Immature natural killer cell (primary cell): Measurements from ENCODE around the gene DISC1. TPM values are rescaled to one million over a fixed set of nuclear protein-coding genes. Genes with fewer than 3 reads are reported as not detected.

Source experiments
- DNase-seq, 3 donors: peaks; one replicate each; pipeline ENCODE4 v3.0.0; 2022; ENCODE audit warnings: mixed read lengths in 1 of 3
- H3K27ac Mint-ChIP-seq, 6 donors: one replicate each; pipeline ENCODE4 v1.8.0; 2020; ENCODE audit warnings: mixed read lengths in 6 of 6, mild to moderate bottlenecking in 5 of 6, inconsistent platforms in 4 of 6, moderate library complexity in 3 of 6
- H3K27me3 Mint-ChIP-seq, 3 donors: one replicate each; pipeline ENCODE4 v1.8.0; 2020 to 2021; ENCODE audit warnings: low read depth in 3 of 3, mild to moderate bottlenecking in 3 of 3, mixed read lengths in 3 of 3, moderate library complexity in 3 of 3, inconsistent platforms in 1 of 3
- H3K36me3 Mint-ChIP-seq, 3 donors: one replicate each; pipeline ENCODE4 v1.8.0; 2020; ENCODE audit warnings: mixed read lengths in 3 of 3, inconsistent platforms in 2 of 3, mild to moderate bottlenecking in 2 of 3
- H3K4me1 Mint-ChIP-seq, 2 donors: one replicate each; pipeline ENCODE4 v1.8.0; 2020; ENCODE audit warnings: inconsistent platforms in 2 of 2, mild to moderate bottlenecking in 2 of 2, mixed read lengths in 2 of 2, moderate library complexity in 1 of 2
- H3K4me3 Mint-ChIP-seq, 5 donors: one replicate each; pipeline ENCODE4 v1.8.0; 2020; ENCODE audit warnings: mild to moderate bottlenecking in 5 of 5, mixed read lengths in 5 of 5, inconsistent platforms in 3 of 5, moderate library complexity in 3 of 5
- H3K9me3 Mint-ChIP-seq, 6 donors: one replicate each; pipeline ENCODE4 v1.8.0; 2020; ENCODE audit warnings: mild to moderate bottlenecking in 6 of 6, mixed read lengths in 6 of 6, inconsistent platforms in 4 of 6, moderate library complexity in 3 of 6
- polyA plus RNA-seq, 3 donors: library from polyadenylated mRNA; unstranded; fragments of 300-500 nt; fragmentation: Illumina TruSeq; gene quantifications; one replicate each; pipeline ENCODE4 v1.2.3, GENCODE V29; 2021

Gene DISC1
- polyA plus RNA-seq, 3 donors from 2014 or later, result 1.1 to 1.3 TPM; not detected in 1

GRCh38 chr1:231871878-231872277 is 245.3 kb downstream of the DISC1 start:
- H3K36me3 Mint-ChIP-seq, result peaks cover 5 to 9% (median 5%) of the 10 kb centered on the region in 3 donors
- peak in 1 of 3 donors; percentile 16 for DNase-seq
- no peaks in the 10 kb centered on the region for H3K27me3 Mint-ChIP-seq
- H3K27ac Mint-ChIP-seq, result peak overlapping the region; percentile 4 to 82 (median 76)
- peak overlapping the region in 4 of 5 donors; percentile 18 to 59 (median 38) for H3K4me3 Mint-ChIP-seq
- peaks cover 0 to 5% (median 0%) of the 10 kb centered on the region in 6 donors for H3K9me3 Mint-ChIP-seq
- peaks cover 41 to 48% of the 10 kb centered on the region in 2 donors for H3K4me1 Mint-ChIP-seq

DNA sequence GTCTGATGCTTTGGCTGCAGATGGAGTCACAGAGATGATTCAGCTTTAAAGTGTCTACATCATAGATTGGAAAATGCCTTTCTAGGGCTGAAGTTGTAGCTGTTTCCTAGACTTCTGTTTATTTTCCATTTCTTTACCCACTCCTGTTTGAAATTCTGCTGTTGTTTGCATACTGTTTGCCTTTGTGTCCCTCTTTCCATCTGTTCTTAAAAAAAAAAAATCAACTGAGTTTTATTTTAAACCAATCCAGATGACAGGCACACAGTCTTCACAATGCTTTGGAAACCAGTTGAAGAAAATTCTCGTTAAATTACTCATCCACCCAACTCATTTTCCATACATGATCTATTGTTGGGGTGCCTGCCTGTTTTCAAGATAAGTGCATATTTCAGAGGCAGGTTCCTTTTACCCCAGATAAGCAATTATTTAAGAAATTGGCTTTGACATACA is 245.9 kb downstream of the DISC1 start:
- no peak for DNase-seq
- peaks cover 5 to 9% (median 5%) of the 10 kb centered on the region in 3 donors for H3K36me3 Mint-ChIP-seq
- H3K4me3 Mint-ChIP-seq, result peak overlapping the region in 4 of 5 donors; percentile 0 to 59 (median 38)
- H3K9me3 Mint-ChIP-seq, result peaks cover 0 to 5% (median 0%) of the 10 kb centered on the region in 6 donors
- peak overlapping the region in 5 of 6 donors; percentile 39 to 82 (median 76) for H3K27ac Mint-ChIP-seq
- peaks cover 40 to 45% of the 10 kb centered on the region in 2 donors for H3K4me1 Mint-ChIP-seq
- H3K27me3 Mint-ChIP-seq, result no peaks in the 10 kb centered on the region

DNA sequence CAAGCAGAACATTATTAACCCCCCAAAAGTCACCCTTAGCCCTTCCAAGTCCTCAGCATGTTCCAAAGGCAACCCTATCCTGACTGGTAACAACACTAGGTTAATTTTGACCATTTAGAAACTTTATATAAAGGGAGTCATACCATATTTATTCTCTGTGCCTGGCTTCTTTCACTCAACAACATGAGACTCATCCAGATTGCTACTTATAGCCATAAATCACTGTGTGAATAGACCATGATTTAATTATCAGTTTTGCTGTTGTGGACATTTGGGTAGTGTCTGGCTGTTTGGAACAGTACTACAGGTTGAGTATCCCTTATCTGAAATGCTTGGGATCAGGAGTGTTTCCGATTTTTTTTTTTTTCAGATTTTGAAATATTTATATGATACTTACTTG is 252.1 kb downstream of the DISC1 start:
- Mint-ChIP-seq H3K4me1 (peaks cover 6% of the 10 kb centered on the region in 2 donors), H3K36me3 (peaks cover 5 to 9% (median 5%) of the 10 kb centered on the region in 3 donors), H3K27ac (no peak overlapping the region), H3K9me3 (peaks cover 0 to 5% (median 0%) of the 10 kb centered on the region in 6 donors), H3K27me3 (peaks cover 0 to 7% (median 0%) of the 10 kb centered on the region in 3 donors), H3K4me3 (no peak overlapping the region)
- DNase-seq, result no peak

- Mint-ChIP-seq H3K27me3 (peaks cover 0 to 7% (median 0%) of the 10 kb centered on the region in 3 donors), H3K9me3 (peaks cover 0 to 5% (median 0%) of the 10 kb centered on the region in 6 donors), H3K27ac (no peak overlapping the region), H3K36me3 (peaks cover 5 to 9% (median 5%) of the 10 kb centered on the region in 3 donors), H3K4me3 (no peak overlapping the region), H3K4me1 (peaks cover 6% of the 10 kb centered on the region in 2 donors)
- DNase-seq, result no peak
Observed at GRCh38 chr1:231879296-231879695, 252.7 kb downstream of the DISC1 start.

DNA sequence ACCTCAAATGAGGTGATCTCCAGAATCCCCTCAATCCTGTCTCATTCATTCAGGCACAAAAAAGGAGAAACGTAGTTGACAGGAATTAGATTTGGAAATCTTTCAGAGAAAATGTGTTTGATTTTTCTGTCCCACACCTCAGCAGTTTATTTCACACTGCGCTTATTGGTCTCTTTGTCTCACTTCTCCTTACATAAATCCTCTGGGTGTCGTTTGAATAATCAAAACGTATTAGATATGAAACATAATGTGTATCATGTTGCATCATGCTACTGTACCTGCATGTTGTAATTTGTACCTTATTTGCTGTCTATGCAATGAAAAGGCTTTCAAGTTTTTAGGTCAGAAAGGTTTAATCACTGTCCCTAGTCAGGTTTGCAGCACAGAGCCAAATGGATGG is 255.7 kb downstream of the DISC1 start:
- no peak overlapping the region for H3K4me3 Mint-ChIP-seq
- H3K4me1 Mint-ChIP-seq, result peaks cover 6% of the 10 kb centered on the region in 2 donors
- DNase-seq, result no peak
- H3K27ac Mint-ChIP-seq, result peak overlapping the region in 1 of 6 donors; percentile 12
- H3K9me3 Mint-ChIP-seq, result no peaks in the 10 kb centered on the region
- no peaks in the 10 kb centered on the region for H3K36me3 Mint-ChIP-seq
- H3K27me3 Mint-ChIP-seq, result peaks cover 0 to 7% (median 0%) of the 10 kb centered on the region in 3 donors

GRCh38 chr1:231882790-231883189 is 256.2 kb downstream of the DISC1 start:
- H3K27ac Mint-ChIP-seq, result peak overlapping the region in 1 of 6 donors; percentile 12
- peaks cover 6% of the 10 kb centered on the region in 2 donors for H3K4me1 Mint-ChIP-seq
- H3K36me3 Mint-ChIP-seq, result no peaks in the 10 kb centered on the region
- DNase-seq, result no peak
- H3K27me3 Mint-ChIP-seq, result peaks cover 0 to 7% (median 0%) of the 10 kb centered on the region in 3 donors
- H3K9me3 Mint-ChIP-seq, result no peaks in the 10 kb centered on the region
- no peak overlapping the region for H3K4me3 Mint-ChIP-seq

- H3K9me3 Mint-ChIP-seq, result no peaks in the 10 kb centered on the region
- peak overlapping the region in 1 of 6 donors; percentile 69 for H3K27ac Mint-ChIP-seq
- no peak for DNase-seq
- peaks cover under 1 to 1% of the 10 kb centered on the region in 2 donors for H3K4me1 Mint-ChIP-seq
- no peak overlapping the region for H3K4me3 Mint-ChIP-seq
- H3K27me3 Mint-ChIP-seq, result peaks cover 0 to 7% (median 0%) of the 10 kb centered on the region in 3 donors
- peaks cover 0 to 3% (median 0%) of the 10 kb centered on the region in 3 donors for H3K36me3 Mint-ChIP-seq
Observed at GRCh38 chr1:231883382-231883781, 256.8 kb downstream of the DISC1 start.

DNA sequence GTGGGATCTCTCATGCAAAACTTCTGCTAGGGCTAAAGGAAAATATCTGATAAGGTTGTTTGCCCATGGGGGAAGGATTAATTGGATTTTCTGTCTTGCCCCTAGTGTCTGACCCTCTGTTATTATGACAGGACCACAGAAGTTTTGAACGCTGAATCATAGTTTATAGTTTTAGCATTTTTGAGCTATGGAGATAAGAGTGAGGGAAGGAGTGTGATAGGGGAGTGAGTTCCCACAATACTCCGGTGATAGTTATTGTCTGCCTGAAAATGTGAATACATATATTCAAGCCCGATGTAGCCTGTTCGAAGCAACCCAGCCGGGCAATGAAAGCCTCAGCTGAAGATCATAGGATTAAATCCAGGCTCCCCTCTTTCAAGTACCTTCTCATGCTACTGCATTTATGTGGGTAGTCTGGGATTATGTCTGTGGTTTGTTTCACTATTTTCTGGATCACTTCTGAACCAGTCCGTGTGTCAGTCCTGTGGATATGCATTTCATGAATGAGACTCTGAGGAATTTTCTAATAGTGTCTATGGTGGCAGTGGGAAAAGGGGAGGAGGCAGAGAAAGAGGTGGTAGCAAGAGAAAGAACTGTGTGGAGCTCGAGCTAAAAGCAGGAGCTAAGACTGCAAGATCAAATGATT is 258.7 kb downstream of the DISC1 start:
- no peak for DNase-seq
- no peaks in the 10 kb centered on the region for H3K4me1 Mint-ChIP-seq
- no peaks in the 10 kb centered on the region for H3K9me3 Mint-ChIP-seq
- peaks cover 0 to 3% (median 0%) of the 10 kb centered on the region in 3 donors for H3K36me3 Mint-ChIP-seq
- H3K27ac Mint-ChIP-seq, result no peak overlapping the region
- H3K4me3 Mint-ChIP-seq, result no peak overlapping the region
- H3K27me3 Mint-ChIP-seq, result peaks cover 0 to 7% (median 2%) of the 10 kb centered on the region in 3 donors

GRCh38 chr1:231887166-231887565 is 260.6 kb downstream of the DISC1 start:
- H3K27me3 Mint-ChIP-seq, result peaks cover 0 to 9% (median 2%) of the 10 kb centered on the region in 3 donors
- no peaks in the 10 kb centered on the region for H3K9me3 Mint-ChIP-seq
- no peak for DNase-seq
- no peak overlapping the region for H3K4me3 Mint-ChIP-seq
- H3K4me1 Mint-ChIP-seq, result no peaks in the 10 kb centered on the region
- H3K27ac Mint-ChIP-seq, result peak overlapping the region in 1 of 6 donors; percentile 18
- H3K36me3 Mint-ChIP-seq, result peaks cover 0 to 3% (median 0%) of the 10 kb centered on the region in 3 donors

DNA sequence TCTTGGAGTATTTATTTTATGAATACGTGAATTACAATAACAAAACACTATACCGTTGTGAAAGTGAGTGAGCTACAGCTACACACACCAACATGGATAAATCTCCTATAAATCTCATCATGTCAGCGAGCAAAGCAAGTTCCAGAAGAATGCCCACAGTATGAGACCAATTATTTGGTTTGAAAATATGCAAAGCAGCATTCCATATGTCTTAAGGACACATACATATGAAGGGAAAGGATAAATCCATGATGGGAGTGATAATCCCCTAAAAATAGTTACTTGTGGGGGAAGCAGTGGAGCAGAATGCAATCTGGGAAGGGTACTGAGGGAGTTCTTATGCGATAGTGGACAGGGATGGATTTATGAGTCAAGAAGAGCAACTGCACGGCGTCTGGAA is 261.3 kb downstream of the DISC1 start:
- H3K27ac Mint-ChIP-seq, result no peak overlapping the region
- peaks cover 0 to 6% (median 2%) of the 10 kb centered on the region in 3 donors for H3K27me3 Mint-ChIP-seq
- H3K9me3 Mint-ChIP-seq, result no peaks in the 10 kb centered on the region
- H3K36me3 Mint-ChIP-seq, result peaks cover 0 to 3% (median 0%) of the 10 kb centered on the region in 3 donors
- DNase-seq, result no peak
- no peak overlapping the region for H3K4me3 Mint-ChIP-seq
- no peaks in the 10 kb centered on the region for H3K4me1 Mint-ChIP-seq

- peaks cover 0 to 3% (median 0%) of the 10 kb centered on the region in 3 donors for H3K36me3 Mint-ChIP-seq
- H3K4me3 Mint-ChIP-seq, result no peak overlapping the region
- peaks cover 0 to 4% (median 2%) of the 10 kb centered on the region in 3 donors for H3K27me3 Mint-ChIP-seq
- H3K4me1 Mint-ChIP-seq, result no peaks in the 10 kb centered on the region
- H3K27ac Mint-ChIP-seq, result no peak overlapping the region
- no peaks in the 10 kb centered on the region for H3K9me3 Mint-ChIP-seq
- DNase-seq, result no peak
Observed at GRCh38 chr1:231890791-231891190, 264.2 kb downstream of the DISC1 start.

- Mint-ChIP-seq H3K9me3 (no peaks in the 10 kb centered on the region), H3K4me3 (no peak overlapping the region), H3K27me3 (peaks cover 0 to 5% (median 2%) of the 10 kb centered on the region in 3 donors), H3K27ac (no peak overlapping the region), H3K4me1 (peaks cover 0 to 3% of the 10 kb centered on the region in 2 donors), H3K36me3 (no peaks in the 10 kb centered on the region)
- no peak for DNase-seq
Observed at GRCh38 chr1:231893400-231894102, 267.0 kb downstream of the DISC1 start.

GRCh38 chr1:231896806-231897205 is 270.2 kb downstream of the DISC1 start:
- H3K27me3 Mint-ChIP-seq, result peaks cover 0 to 3% (median 0%) of the 10 kb centered on the region in 3 donors
- DNase-seq, result no peak
- no peaks in the 10 kb centered on the region for H3K36me3 Mint-ChIP-seq
- H3K4me3 Mint-ChIP-seq, result no peak overlapping the region
- H3K27ac Mint-ChIP-seq, result no peak overlapping the region
- H3K9me3 Mint-ChIP-seq, result no peaks in the 10 kb centered on the region
- H3K4me1 Mint-ChIP-seq, result peaks cover 0 to 3% of the 10 kb centered on the region in 2 donors

- no peak overlapping the region for H3K4me3 Mint-ChIP-seq
- H3K27me3 Mint-ChIP-seq, result peaks cover 0 to 3% (median 2%) of the 10 kb centered on the region in 3 donors
- peaks cover 0 to 6% of the 10 kb centered on the region in 2 donors for H3K4me1 Mint-ChIP-seq
- H3K27ac Mint-ChIP-seq, result no peak overlapping the region
- H3K9me3 Mint-ChIP-seq, result no peaks in the 10 kb centered on the region
- peaks cover 0 to 2% (median 0%) of the 10 kb centered on the region in 3 donors for H3K36me3 Mint-ChIP-seq
- DNase-seq, result no peak
Observed at GRCh38 chr1:231899046-231899445, 272.5 kb downstream of the DISC1 start.
